AG10803 (cell line): ENCODE results near the gene PCP4L1.
"Not testable (repeated sequence)": the region's sequence is repeated elsewhere in the genome, so short reads cannot be mapped to it uniquely, and the experiment has no call there.

ENCODE experiments used
- DNase-seq: peaks from one replicate; pipeline ENCODE4 v3.0.0; 2010; ENCODE audit warnings: low read depth
- H3K4me3 ChIP-seq: 2 replicates; pipeline ENCODE4 v1.5.1; 2011; ENCODE audit warnings: mild to moderate bottlenecking, low read length, control low read depth
- TF ChIP-seq, protein P1 (sequence below): conservative IDR thresholded peaks from 2 replicates; pipeline ENCODE4 v1.5.1; 2011; ENCODE audit warnings: mild to moderate bottlenecking, low read length, control low read depth, inconsistent platforms

Gene PCP4L1

DNA sequence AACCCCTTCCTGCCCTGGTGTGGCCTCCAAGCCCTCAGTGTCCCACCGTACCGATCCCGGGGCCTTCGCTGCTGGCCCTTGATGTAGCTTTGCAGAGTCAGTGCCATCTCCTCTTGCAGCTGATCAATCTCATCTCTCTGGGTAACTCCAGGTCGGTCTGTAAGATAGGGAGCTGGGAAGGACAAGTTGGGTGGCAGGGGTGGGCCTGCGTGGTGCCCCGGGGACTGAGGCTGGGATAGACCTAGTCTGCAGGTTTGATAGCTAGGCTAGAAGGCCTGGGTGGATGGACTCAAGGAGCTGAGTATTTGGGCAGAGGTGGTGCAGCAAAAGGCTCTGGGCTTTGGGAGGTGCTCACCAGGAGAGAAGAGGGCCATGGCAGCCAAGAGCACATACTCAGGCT, 27.8 kb upstream of the PCP4L1 start:
- DNase-seq = no peak

DNA sequence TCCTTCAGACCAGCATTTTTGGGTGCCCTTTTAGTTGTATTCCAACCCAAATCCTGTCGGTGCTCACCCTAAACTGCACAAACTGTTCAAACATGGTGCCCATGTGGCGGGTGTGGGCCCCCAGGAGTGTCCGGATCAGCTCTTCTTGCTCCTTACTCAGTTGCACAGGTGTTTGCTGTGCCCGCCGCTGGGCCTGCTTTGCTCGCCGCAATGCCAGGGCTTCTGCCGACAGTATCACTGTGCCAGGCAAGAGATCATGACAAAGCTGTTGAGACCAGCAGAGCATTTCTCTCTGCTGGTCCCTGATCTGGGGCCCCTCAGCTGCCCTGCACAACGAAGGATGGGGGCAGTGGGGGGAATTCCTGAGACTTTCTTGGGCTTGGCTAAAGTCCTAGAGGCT, 25.4 kb upstream of the PCP4L1 start:
- DNase-seq = no peak
- TF ChIP-seq, protein P1, sequence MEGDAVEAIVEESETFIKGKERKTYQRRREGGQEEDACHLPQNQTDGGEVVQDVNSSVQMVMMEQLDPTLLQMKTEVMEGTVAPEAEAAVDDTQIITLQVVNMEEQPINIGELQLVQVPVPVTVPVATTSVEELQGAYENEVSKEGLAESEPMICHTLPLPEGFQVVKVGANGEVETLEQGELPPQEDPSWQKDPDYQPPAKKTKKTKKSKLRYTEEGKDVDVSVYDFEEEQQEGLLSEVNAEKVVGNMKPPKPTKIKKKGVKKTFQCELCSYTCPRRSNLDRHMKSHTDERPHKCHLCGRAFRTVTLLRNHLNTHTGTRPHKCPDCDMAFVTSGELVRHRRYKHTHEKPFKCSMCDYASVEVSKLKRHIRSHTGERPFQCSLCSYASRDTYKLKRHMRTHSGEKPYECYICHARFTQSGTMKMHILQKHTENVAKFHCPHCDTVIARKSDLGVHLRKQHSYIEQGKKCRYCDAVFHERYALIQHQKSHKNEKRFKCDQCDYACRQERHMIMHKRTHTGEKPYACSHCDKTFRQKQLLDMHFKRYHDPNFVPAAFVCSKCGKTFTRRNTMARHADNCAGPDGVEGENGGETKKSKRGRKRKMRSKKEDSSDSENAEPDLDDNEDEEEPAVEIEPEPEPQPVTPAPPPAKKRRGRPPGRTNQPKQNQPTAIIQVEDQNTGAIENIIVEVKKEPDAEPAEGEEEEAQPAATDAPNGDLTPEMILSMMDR = no peak
- H3K4me3 ChIP-seq = no peak overlapping the region

More for the DNA sequence above, 27.8 kb upstream of the PCP4L1 start:
- TF ChIP-seq, protein P1 = no peak
- H3K4me3 ChIP-seq = no peak overlapping the region

DNA sequence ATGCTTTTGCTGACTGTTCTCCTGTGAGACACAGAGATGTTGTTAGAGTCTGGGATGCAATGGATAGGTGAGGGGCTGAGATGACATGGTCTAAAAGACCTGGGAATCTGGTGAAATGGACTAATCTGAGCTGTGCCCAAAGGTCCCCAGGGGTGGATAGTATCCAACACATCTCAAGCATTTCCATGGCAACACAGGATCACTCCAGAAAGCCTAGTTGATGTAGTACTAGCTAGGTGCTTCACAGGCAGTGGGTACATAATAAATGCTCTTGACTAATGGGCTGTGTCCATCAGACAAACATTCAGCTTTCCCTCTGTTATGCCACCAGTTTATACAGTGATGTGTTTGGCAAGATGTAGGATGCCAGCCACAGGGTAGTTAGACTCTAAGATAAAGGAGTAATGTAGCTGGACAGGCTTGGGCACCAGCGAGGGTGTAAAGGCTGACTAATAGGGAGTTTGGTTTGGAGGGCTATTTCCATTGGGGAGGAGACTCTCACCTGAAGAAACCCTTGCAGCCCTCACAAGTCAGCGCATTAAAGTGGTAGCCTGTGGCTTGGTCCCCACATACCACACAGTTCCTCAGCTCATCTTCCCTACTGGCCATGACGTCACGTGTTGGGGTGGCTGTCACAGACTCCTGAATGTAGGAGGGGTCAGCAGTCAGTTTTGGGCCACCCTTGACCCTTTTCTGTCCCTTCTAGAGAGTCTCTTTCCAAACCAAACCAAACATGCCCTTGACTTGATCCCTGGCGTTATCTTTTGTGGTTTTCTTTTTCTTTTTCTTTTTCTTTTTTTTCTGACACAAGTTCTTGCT, 22.4 kb upstream of the PCP4L1 start:
- TF ChIP-seq, protein P1 = no peak
- no peak overlapping the region for H3K4me3 ChIP-seq
- DNase-seq = no peak

DNA sequence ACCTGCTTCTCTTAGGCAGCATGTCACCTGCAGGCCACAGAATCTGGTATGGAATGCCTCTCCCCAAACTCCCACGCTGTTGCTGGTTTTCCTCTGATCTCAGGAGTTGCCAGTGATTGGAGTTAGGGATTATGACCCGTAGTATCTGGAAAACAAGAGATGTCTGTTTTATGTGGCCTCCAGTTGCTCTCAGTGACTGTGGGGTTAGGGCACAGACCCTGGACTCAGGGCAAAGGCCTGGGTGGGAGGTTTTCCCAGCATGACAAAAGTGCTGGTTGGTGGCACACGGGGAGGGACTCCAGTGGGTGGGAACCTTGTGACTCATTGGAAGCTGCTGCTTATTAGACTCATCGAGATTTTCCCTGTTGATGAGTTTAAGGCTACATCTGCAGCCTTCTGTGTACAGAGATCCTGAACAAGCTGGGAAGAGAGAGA, 20.5 kb upstream of the PCP4L1 start, which contains the start of gene NR1I3:
Gene NR1I3, minus strand, starts transcription at position 165 of the 435 bp plus-strand sequence. CDS start 1,638 bp downstream, outside the sequence.
- TF ChIP-seq, protein P1 = no peak
- H3K4me3 ChIP-seq = no peak within 1 kb of the TSS
- no peak for DNase-seq

DNA sequence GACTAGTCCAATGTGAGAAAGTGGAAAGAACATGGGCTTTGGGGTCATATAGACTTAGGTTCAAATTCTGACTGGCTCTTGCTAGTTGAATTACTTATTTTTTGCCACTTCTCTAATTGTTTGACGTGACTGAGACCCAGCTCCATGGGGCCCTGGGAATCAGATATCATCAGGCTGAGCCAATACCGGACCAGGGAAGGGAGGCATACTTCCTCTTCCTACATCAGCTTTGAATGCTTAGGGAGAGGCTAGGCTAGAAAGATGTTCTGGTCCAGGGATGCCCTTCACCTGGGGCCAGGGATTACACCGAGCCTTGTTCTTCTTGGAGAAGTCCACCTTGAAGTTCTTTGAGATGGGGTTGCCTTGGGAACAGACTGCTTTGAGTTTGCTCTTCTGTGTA, 16.9 kb upstream of the PCP4L1 start:
- no peak for DNase-seq
- TF ChIP-seq, protein P1 = no peak
- no peak overlapping the region for H3K4me3 ChIP-seq

DNA sequence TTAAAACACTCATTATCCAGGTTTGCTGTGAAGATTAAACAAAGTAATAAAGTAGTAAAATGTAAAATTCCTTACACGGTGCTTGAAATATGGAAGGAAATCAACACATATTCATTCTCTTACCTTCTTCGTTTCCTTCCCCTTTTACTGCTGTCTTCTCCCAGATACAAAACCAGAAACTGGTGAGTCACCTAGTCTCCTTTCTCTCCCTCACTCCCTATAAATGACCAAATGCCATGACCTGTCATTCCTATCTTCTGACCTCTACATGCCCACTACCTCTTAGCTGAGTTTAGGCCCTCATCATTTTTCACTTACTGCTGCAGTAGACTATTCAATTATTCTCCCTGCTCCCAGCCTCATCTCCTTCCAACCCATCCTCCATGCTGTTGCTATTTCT, 16.2 kb upstream of the PCP4L1 start:
- TF ChIP-seq, protein P1 = no peak
- DNase-seq = no peak
- no peak overlapping the region for H3K4me3 ChIP-seq

DNA sequence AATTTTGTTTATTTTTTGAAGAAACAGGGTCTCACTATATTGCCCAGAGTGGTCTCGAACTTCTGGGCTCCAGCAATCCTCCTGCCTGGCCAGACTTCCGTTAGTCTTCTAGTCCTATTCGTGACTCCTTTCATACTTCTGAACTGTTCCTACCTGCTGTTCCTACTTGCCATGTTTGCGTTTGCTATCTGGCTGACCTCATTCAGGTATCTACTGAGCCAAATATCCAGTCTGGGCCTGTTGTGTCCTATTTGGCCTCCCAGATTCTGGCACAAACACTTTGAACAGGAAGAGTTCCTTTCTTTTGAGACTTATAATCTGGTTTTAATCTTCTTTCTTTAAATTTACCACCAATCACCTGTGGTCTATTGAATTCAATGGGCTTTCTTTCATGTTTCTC, 13.7 kb upstream of the PCP4L1 start:
- DNase-seq = no peak
- no peak overlapping the region for H3K4me3 ChIP-seq
- TF ChIP-seq, protein P1 = no peak

DNA sequence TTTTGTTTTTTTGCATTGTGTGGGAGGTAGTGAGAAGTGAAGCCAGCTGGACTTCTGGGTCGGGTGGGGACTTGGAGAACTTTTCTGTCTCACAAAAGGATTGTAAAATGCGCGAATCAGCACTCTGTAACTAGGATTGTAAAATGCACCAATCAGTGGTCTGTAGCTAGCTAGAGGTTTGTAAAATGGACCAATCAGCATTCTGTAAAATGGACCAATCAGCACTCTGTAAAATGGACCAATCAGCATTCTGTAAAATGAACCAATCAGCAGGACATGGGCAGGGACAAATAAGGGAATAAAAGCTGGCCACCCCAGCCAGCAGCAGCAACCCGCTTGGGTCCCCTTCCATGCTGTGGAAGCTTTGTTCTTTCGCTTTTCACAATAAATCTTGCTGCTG, 8.4 kb upstream of the PCP4L1 start:
- DNase-seq, H3K4me3 ChIP-seq: not testable (repeated sequence)
